Activated CD4-positive, alpha-beta T cell treated with anti-CD3 and anti-CD28 coated beads, Interleukin-2, amount 50 U/mL, for 48 hours (primary cell): ENCODE measurements around the gene PPT1.

Experiments used
- DNase-seq, 2 experiments: peaks; one replicate each; pipeline ENCODE4 v3.0.0-alpha.2; 2020

The PPT1 gene

GRCh38 chr1:40023379-40023944 is 73.6 kb downstream of the PPT1 start:
- DNase-seq = no peak
